Breast epithelium (tissue), 4 donors: ENCODE measurements around the gene SLC25A34. TPM values are rescaled to one million over a fixed set of nuclear protein-coding genes. Genes with fewer than 3 reads are reported as not detected.

ENCODE experiments used
- DNase-seq, 2 donors: peaks; one replicate each; pipeline ENCODE4 v3.0.0-alpha.2; 2019; ENCODE audit warnings: low spot score in 2 of 2
- H3K27ac ChIP-seq, 2 donors: fragments of 200-600 bp; sonication (generic) in 1 of 2; one replicate each; pipeline ENCODE4 v1.5.1; 2016 to 2019; ENCODE audit warnings: mild to moderate bottlenecking in 1 of 2
- H3K27me3 ChIP-seq, 2 donors: fragments of 200-600 bp; sonication (generic) in 1 of 2; one replicate each; pipeline versions ENCODE4 v1.5.1 to v1.6.0; 2017 to 2019; ENCODE audit warnings: control low read depth in 1 of 2, mild to moderate bottlenecking in 1 of 2
- H3K36me3 ChIP-seq: fragments of 200-600 bp; one replicate; pipeline ENCODE4 v1.5.1; 2019
- H3K4me1 ChIP-seq, 2 donors: fragments of 200-600 bp; sonication (generic); one replicate each; pipeline ENCODE4 v1.5.1; 2016 to 2019; ENCODE audit warnings: control low read depth in 1 of 2
- H3K4me3 ChIP-seq, 3 donors: fragments of 200-600 bp; sonication (generic); 1 replicate in 2 of 3; 2 replicates in 1 of 3; pipeline ENCODE4 v1.5.1; 2016 to 2019; ENCODE audit warnings: mild to moderate bottlenecking in 3 of 3, moderate library complexity in 2 of 3
- H3K9me3 ChIP-seq, 2 donors: fragments of 200-600 bp; sonication (generic) in 1 of 2; one replicate each; pipeline ENCODE4 v1.5.1; 2016 to 2019; ENCODE audit warnings: control low read depth in 1 of 2
- CTCF ChIP-seq, 3 donors: fragments of 450-650 bp; IDR thresholded peaks; one replicate each; pipeline ENCODE4 v1.5.1; 2016 to 2017; ENCODE audit warnings: antibody characterized with exemption in 3 of 3, mild to moderate bottlenecking in 3 of 3, moderate library complexity in 3 of 3
- POLR2A ChIP-seq: fragments of 450-650 bp; IDR thresholded peaks from one replicate; pipeline ENCODE4 v1.6.1; 2016; ENCODE audit warnings: antibody characterized with exemption, mild to moderate bottlenecking, moderate library complexity
- POLR2AphosphoS5 ChIP-seq, 3 donors: sonication (generic); formaldehyde crosslinking; IDR thresholded peaks; one replicate each; pipeline ENCODE4 v1.6.1; 2017; ENCODE audit warnings: antibody characterized with exemption in 3 of 3
- intact Hi-C: fragments of 100-400 bp; cut with DNase I; formaldehyde crosslinking; loops from one replicate; pipeline ENCODE4 v1.15.1; 2023; ENCODE audit warnings: low total_unique reads
- total RNA-seq, 3 donors: library from RNA; depleted of rRNA; stranded (reverse); fragments of >200 nt; gene quantifications; one replicate each; pipeline ENCODE4 v1.1.0, GENCODE V29; 2016

SLC25A34 gene
- total RNA-seq, 3 donors from 2014 or later: 1.0 to 1.8 (median 1.3) TPM

- no peak for TF ChIP-seq CTCF (IDR thresholded peaks at IDR 0.05)
- TF ChIP-seq POLR2A: no peak
- TF ChIP-seq POLR2AphosphoS5 (IDR thresholded peaks at IDR 0.05): no peak
- Histone ChIP-seq H3K27ac (no peak overlapping the region), H3K27me3 (no peaks in the 10 kb centered on the region), H3K9me3 (no peaks in the 10 kb centered on the region), H3K4me3 (no peak overlapping the region), H3K4me1 (no peaks in the 10 kb centered on the region), H3K36me3 (no peaks in the 10 kb centered on the region)
- intact Hi-C loops: no loop called here
- no peak for DNase-seq
These were observed 34.4 kb downstream of the SLC25A34 start for GRCh38 chr1:15770313-15770962.

GRCh38 chr1:15771836-15772515 is 35.9 kb downstream of the SLC25A34 start:
- Histone ChIP-seq H3K9me3 (no peaks in the 10 kb centered on the region), H3K36me3 (no peaks in the 10 kb centered on the region), H3K4me3 (no peak overlapping the region), H3K27me3 (no peaks in the 10 kb centered on the region), H3K27ac (no peak overlapping the region), H3K4me1 (no peaks in the 10 kb centered on the region)
- no peak for DNase-seq
- TF ChIP-seq CTCF (IDR thresholded peaks at IDR 0.05) (no peak), POLR2AphosphoS5 (IDR thresholded peaks at IDR 0.05) (no peak), POLR2A (no peak)
- intact Hi-C loops: no loop called here

- Histone ChIP-seq H3K4me1 (no peaks in the 10 kb centered on the region), H3K9me3 (no peaks in the 10 kb centered on the region), H3K4me3 (no peak overlapping the region), H3K27me3 (no peaks in the 10 kb centered on the region), H3K36me3 (no peaks in the 10 kb centered on the region), H3K27ac (no peak overlapping the region)
- no peak for DNase-seq
- TF ChIP-seq POLR2AphosphoS5 (IDR thresholded peaks at IDR 0.05) (no peak), CTCF (IDR thresholded peaks at IDR 0.05) (no peak), POLR2A (no peak)
- intact Hi-C loops: no loop called here
These were observed 39.6 kb downstream of the SLC25A34 start for GRCh38 chr1:15775706-15776105.

GRCh38 chr1:15777909-15778707 is 42.0 kb downstream of the SLC25A34 start:
- Histone ChIP-seq H3K4me3 (no peak overlapping the region), H3K4me1 (no peaks in the 10 kb centered on the region), H3K27me3 (no peaks in the 10 kb centered on the region), H3K27ac (no peak overlapping the region), H3K9me3 (no peaks in the 10 kb centered on the region), H3K36me3 (no peaks in the 10 kb centered on the region)
- TF ChIP-seq POLR2AphosphoS5 (IDR thresholded peaks at IDR 0.05) (no peak), CTCF (IDR thresholded peaks at IDR 0.05) (no peak), POLR2A (no peak)
- intact Hi-C loops: no loop called here
- DNase-seq: no peak

- intact Hi-C loops: no loop called here
- Histone ChIP-seq H3K9me3 (no peaks in the 10 kb centered on the region), H3K4me1 (no peaks in the 10 kb centered on the region), H3K27ac (no peak overlapping the region), H3K36me3 (no peaks in the 10 kb centered on the region), H3K4me3 (no peak overlapping the region), H3K27me3 (no peaks in the 10 kb centered on the region)
- TF ChIP-seq CTCF (IDR thresholded peaks at IDR 0.05) (no peak), POLR2A (no peak), POLR2AphosphoS5 (IDR thresholded peaks at IDR 0.05) (no peak)
- DNase-seq: no peak
These were observed 49.6 kb downstream of the SLC25A34 start for GRCh38 chr1:15785683-15786082.
